GM12801 (cell line): ENCODE data around the gene NFIL3.

Experiments
- TF ChIP-seq, protein P1 (sequence below): IDR thresholded peaks from one replicate; pipeline ENCODE4 v1.5.1; 2011; ENCODE audit warnings: control low read depth; ENCODE audit not compliant: insufficient read length; ENCODE audit errors: extremely low read depth

NFIL3 gene

DNA sequence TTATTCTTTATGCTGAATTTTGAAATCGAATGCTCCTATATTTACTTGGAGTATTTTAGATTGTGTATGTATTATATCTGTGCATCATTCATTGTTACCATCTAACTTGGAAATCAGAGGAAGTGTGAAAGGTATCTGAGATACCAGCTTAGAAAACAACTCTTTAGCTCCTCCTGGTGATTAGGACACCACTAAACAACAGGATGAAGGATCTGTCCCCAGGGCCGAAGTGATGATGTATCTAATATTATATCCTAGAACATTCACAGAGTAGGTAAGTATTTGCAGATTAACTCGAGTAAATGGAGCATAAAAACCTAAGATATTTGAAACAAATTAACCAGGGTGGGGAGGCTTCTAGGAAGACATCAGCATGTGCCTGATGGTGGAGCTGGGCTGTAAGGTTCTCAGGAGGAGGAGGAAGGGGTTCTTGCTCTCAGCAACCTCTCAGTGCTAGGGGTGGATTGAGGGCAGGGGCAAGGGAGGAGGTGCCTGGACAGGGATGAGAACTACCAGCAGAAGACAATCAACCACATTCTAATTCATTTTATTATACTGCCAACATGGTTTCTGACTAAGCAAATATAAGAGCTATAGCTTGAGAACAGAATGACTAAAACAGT lies 2.6 kb upstream of the NFIL3 start:
- TF ChIP-seq, protein P1, sequence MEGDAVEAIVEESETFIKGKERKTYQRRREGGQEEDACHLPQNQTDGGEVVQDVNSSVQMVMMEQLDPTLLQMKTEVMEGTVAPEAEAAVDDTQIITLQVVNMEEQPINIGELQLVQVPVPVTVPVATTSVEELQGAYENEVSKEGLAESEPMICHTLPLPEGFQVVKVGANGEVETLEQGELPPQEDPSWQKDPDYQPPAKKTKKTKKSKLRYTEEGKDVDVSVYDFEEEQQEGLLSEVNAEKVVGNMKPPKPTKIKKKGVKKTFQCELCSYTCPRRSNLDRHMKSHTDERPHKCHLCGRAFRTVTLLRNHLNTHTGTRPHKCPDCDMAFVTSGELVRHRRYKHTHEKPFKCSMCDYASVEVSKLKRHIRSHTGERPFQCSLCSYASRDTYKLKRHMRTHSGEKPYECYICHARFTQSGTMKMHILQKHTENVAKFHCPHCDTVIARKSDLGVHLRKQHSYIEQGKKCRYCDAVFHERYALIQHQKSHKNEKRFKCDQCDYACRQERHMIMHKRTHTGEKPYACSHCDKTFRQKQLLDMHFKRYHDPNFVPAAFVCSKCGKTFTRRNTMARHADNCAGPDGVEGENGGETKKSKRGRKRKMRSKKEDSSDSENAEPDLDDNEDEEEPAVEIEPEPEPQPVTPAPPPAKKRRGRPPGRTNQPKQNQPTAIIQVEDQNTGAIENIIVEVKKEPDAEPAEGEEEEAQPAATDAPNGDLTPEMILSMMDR = no peak

DNA sequence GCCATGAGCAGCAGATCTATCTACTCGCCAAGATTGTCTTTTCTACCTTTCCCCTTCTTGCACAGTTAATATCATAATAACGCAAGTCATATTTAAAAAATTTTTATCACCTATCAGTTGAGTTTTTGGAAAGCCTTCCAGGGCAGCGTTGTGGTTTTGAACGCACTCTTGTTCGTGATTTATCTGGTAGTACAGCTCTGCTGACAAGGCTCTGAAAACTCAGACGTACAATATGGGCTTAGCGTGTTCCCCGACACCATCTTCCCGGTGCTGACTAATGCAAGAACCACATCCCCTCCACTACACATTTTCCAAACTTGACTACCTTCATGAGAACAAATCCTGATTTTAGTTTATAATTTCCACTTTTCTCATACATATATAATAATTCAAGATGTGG lies 1.6 kb upstream of the NFIL3 start:
- TF ChIP-seq, protein P1 = no peak

DNA sequence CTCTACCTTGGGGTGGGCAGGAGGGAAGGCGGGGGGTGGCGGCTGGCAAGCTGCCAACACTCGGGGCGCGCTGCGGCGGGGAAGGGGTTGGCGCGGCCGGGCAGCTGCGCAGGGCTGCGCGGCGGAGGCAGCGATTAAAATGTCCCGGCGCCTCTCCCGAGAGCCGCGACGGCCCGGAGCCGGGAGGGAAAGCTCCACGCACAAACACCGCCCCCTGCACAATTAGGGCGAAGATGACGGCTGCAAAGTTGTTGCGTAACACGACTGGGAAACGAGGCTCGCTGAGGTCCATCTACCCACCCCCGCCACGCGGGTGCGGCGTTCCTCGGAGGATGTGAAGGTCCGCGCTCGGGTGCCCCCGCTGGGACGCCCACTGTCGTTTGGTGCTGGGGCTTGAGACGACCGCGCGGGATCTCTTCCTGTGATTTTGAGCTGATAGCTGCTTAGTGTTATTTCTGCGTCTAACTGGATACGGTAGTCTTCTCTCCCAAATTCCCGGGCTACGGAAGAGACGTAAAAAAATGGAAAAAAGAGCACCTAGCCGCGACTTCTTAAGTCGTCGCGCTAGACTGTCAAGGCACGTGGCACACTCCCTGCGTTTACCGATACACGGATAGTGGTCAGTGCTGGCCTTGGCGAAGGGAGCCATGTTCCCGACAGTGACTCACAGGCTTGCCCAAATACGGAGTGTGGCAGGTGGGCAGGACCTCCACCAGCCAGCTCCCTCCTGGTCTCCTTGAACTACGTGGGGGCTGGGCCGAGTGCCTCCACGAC lies 958 bp upstream of the NFIL3 start:
- TF ChIP-seq, protein P1 = no peak

DNA sequence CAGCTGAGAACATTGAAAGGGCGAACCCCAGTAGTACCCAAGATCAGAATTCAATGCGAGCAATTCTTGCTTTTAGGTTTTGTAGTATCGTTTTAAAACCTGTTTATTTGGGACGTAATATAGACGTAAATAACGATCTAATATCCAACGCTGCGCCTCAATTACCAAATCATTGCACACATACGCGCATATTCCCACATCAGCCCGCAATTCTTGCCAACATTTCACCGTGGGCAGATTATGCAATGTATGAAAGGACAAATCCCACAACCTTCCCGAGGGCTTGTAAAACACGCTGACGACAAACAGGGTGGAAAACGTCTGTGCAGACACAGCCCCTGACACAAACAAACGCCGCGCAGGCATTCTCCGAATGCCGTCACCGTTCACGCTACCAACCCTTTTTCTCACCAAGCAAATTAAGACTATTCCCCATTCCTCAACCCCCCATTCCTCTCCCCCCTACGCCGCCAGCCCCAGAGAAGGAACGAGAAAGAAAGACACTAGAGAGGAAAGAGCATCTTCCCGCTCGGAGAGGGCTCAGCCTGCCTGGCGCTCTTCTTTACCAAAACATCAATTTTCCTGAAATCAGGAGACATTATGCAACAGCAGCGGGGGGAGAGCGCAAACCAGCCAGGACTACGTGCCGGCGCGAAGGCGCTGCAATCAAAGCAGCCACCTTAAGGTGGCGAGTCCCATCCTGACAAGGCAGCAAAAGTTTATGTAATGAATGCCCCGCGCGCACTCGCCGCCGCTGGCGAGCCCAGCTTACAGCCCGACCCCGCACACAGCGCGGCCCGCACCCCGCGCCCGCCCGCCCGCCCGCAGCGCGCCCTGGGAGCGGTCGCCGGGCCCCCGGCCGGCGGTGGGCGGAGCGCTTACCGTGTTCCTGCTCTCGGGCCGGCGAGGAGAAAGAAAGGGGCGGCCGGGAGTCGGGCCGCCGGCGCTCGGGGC lies 597 bp downstream of the NFIL3 start:
- TF ChIP-seq, protein P1 = no peak

DNA sequence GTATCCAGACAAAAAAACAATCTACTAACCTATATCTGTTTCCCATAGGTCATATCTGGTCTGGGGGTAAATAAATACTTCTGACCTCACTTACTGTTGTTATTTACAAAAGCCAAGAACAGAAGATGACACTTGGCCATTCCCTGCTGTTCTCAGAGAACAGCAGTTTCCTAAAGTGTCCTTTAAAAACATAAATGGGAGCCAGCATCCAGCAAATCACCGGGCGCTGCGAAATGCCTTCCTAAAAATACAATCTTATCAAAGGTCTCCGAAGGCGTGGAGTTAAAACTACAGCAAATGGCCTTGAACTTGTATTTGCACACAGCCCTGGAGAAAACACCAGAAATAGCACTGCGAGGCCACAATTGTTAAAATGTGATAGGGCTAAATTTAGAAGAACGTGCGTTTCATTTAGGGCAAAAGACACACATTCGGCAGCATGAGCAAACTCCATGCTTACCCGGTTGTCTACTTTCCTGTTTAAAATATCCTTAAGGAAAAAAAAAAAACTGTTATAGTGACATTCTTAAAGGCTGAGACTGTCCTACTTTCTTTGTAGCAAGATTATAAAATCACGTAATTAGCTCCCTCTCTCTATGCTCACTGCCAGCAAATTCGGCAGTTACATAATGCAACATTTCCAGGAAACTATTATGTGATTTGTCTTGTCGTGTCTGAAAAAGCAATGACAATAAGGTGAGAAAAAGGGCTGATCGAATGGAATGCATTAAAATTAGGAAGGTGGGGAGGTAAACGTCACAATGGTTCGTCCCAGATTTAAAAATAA lies 1.5 kb downstream of the NFIL3 start:
- TF ChIP-seq, protein P1 = no peak

DNA sequence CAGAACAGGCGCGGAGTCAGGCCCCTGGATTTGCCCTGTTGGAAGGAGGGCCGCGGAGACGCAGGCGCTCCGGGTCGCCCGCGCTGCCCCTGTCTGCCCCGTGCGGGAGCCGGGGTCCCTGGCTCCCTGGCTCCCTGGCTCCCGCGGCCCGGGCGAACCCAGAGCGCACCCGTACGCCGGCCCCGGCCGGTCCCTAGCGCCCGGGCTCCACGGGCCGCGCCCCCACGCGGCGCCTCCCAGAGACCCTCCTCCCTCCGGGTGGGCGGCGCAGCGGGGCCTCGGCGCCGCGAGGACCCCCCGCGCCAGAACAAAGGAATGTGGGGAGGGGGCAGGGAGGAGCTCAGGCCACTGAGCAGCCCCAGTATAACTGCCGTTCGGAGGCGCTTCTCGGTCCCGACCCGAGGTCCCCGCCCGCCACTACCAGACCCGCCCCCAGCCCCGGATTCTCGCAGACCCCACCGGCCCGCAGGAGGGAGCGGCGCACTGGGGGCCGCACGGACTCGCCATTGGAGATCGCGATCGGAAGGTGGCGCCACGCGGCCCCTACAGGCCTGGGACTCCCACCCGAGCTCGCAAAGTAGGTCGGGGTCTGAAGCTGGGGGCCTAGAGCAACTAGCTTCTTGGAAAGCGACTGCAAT lies 2.4 kb downstream of the NFIL3 start:
- TF ChIP-seq, protein P1 = no peak
